ENCODE results near the gene NKAIN4.
A peak's percentile ranks its signal among the peaks of the same experiment; 100 is the strongest.

The NKAIN4 gene

DNA sequence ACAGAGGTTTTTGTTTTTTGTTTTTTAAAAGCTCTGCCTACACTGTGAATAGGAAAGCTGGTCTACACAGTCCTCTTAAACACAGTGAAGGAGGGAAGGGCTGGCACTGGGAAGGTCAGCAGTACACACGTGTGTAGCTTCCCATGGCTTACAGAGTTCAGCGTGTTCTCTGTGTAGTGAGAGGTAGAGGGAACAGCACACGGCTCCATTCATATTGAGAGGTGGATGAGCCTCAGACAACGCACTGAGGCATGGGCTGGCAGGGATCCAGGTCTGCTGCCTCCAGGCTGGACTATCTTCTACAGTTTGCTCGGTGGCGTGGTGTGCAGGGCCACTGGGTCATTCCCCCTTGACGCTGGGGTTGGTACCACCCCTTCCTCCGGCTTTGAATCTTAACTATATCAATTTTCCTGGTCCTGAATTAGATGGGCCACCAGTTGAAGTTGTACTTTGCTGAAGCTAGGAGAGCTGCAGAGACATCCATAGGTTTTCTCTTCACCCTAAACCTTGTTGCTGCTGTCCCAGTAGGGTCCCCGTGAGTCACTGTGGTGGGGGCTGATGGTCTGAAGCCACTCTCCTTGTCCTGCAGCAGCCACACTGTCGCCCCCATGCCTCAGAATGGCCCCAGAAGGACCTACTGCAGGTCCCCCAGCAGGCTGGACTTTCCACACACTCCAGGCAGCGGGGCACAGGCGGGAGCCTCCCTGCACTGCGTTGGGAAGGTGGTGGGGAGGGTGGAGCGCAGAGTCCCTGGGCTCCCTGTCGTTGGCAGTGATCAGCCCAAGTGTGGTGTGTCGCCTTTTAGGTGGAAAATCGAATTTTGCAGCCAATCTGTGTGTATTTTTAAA lies 20.3 kb upstream of the NKAIN4 start:
- H3K9me3 Mint-ChIP-seq = no peaks in the 10 kb centered on the region
- H3K4me3 Mint-ChIP-seq = peak overlapping the region; percentile 70
- H3K27ac Mint-ChIP-seq = peak overlapping the region; percentile 54

DNA sequence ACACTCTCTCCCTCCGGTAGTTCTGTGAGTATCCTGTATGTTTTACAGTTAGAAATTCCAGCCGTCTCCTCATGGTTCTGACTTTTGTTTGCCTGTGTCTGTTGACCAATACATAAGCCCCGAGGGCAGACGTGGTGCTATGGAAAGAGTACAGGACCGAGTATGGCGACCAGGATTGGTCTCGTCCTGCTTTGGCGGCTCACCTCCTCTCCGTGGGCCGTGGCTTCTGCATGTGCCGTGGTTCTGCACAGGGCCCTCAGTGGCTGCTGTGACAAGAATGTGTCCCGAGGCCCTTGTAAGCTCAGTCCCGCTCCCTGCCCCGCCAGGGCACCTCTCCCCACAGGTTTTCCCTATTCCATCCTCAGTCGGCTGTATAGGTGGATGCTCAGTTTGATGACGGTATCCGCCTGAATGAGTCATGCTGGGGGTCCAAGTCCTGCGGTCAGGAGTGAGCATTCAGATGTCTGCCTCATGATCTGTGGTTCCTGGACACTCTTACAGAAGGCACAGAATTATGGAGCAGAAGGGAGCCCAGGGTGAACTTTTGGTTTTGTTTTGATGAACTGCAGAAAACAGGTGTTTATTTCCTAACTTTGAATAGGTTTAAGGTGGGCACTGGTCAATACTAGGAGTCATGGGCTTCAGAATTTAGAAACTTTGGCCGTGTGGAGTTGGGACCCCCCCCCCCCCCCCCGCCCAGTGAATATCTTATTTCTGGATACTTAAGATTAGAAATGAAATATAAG lies 19.5 kb upstream of the NKAIN4 start:
- Mint-ChIP-seq H3K27ac (peak overlapping the region; percentile 94), H3K9me3 (no peaks in the 10 kb centered on the region), H3K27me3 (ENCODE audit: low read depth, poor library complexity) (no peaks in the 10 kb centered on the region), H3K4me3 (peak overlapping the region; percentile 91), H3K4me1 (peaks cover 49% of the 10 kb centered on the region), H3K36me3 (ENCODE audit: low read depth) (peaks cover 14% of the 10 kb centered on the region)
- TF ChIP-seq, protein P1, sequence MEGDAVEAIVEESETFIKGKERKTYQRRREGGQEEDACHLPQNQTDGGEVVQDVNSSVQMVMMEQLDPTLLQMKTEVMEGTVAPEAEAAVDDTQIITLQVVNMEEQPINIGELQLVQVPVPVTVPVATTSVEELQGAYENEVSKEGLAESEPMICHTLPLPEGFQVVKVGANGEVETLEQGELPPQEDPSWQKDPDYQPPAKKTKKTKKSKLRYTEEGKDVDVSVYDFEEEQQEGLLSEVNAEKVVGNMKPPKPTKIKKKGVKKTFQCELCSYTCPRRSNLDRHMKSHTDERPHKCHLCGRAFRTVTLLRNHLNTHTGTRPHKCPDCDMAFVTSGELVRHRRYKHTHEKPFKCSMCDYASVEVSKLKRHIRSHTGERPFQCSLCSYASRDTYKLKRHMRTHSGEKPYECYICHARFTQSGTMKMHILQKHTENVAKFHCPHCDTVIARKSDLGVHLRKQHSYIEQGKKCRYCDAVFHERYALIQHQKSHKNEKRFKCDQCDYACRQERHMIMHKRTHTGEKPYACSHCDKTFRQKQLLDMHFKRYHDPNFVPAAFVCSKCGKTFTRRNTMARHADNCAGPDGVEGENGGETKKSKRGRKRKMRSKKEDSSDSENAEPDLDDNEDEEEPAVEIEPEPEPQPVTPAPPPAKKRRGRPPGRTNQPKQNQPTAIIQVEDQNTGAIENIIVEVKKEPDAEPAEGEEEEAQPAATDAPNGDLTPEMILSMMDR (IDR thresholded peaks at IDR 0.05) = no peak
- DNase-seq = no peak

More for the DNA sequence above, 20.3 kb upstream of the NKAIN4 start:
- H3K4me1 Mint-ChIP-seq = peaks cover 43% of the 10 kb centered on the region
- peaks cover 16% of the 10 kb centered on the region for H3K36me3 Mint-ChIP-seq (ENCODE audit: low read depth)
- no peak for DNase-seq
- TF ChIP-seq, protein P1 (IDR thresholded peaks at IDR 0.05) = no peak
- H3K27me3 Mint-ChIP-seq (ENCODE audit: low read depth, poor library complexity) = no peaks in the 10 kb centered on the region

DNA sequence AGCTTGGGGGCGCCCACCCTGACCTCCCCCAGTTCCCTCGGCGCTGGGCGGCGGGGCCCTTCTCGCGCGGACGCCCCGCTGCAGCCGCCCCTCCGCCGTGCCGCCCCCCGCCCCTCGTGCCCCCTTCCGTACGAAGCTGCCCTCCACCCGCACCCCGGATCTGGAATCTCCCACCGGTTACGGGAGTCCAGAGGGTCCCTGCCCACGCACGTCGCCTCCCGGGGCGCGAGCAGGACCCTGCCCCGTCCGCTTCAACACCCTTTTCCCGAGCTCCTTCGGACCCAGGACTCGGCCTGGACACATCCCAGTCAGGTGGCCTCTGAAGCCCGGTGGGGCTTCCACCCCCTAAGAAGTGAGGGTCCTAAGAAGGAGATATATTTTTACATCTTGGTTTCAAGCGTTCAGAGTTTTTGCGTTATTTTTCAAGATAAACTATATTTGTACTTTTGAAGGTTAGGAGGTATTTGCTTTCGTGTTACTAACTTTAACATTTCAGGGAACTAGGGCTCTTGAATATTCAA lies 18.9 kb upstream of the NKAIN4 start:
- DNase-seq = no peak
- peak overlapping the region; percentile 94 for H3K27ac Mint-ChIP-seq
- H3K4me3 Mint-ChIP-seq = peak overlapping the region; percentile 91
- no peaks in the 10 kb centered on the region for H3K9me3 Mint-ChIP-seq
- H3K27me3 Mint-ChIP-seq (ENCODE audit: low read depth, poor library complexity) = no peaks in the 10 kb centered on the region
- TF ChIP-seq, protein P1 (IDR thresholded peaks at IDR 0.05) = no peak
- H3K4me1 Mint-ChIP-seq = peaks cover 56% of the 10 kb centered on the region
- peaks cover 10% of the 10 kb centered on the region for H3K36me3 Mint-ChIP-seq (ENCODE audit: low read depth)

DNA sequence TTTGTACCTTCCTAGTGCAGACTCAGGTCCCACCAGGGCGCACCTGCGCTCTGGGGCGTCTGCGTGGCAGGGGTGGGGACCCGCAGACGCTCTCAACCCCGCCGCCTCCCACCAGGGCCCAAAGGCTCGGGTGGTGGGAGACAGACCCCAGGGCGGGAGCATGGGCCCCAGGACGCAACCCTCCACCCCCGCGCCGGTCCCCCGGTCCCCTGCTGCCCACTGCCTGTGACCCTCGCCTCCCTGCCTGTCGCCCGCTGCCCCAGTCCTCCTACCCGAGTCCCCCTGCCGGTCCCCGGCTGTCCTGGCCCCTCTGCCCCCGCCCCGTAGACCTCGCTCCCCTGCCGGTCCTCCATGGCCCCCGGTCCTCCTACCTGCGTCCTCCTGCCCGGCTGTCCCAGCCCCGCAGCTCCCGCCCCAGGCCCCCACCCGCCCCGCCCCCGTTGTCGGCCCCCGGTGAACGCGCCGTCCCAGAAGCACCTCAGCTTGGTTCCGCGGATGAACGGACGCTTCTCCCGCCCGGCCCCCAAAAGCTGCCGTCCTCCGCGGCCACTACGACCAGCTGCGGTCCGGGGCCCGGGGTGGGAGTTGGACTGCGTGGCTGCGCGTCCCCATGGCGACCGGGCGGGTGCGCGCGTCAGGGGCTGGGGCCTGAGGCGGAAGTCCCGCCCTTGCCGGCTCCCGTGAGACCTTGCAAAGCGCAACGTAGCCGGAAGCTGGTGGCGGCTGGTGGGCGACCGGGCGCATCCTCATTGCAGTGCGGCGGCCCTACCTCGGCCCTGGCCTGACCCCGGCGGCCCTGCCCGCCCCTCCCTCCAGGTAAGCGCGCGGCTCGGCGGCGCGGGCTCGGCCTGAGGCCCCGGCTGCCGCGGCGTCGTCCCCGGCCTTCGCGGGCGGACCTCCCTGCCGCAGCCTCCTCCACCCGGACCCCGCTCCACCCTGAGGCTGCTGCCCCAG lies 18.1 kb upstream of the NKAIN4 start, which contains the start of gene ARFGAP1:
Gene ARFGAP1, plus strand, starts transcription at position 709 of the 954 bp plus-strand sequence. CDS start 2,768 bp downstream, outside the sequence.
- Mint-ChIP-seq H3K4me1 (peaks cover 63% of the 10 kb centered on the region), H3K4me3 (peak within 1 kb of the TSS; percentile 91), H3K27me3 (ENCODE audit: low read depth, poor library complexity) (no peaks in the 10 kb centered on the region), H3K27ac (peak within 1 kb of the TSS; percentile 94), H3K36me3 (ENCODE audit: low read depth) (peaks cover 10% of the 10 kb centered on the region), H3K9me3 (no peaks in the 10 kb centered on the region)
- DNase-seq = peak; percentile 97
- TF ChIP-seq, protein P1 (IDR thresholded peaks at IDR 0.05) = no peak

DNA sequence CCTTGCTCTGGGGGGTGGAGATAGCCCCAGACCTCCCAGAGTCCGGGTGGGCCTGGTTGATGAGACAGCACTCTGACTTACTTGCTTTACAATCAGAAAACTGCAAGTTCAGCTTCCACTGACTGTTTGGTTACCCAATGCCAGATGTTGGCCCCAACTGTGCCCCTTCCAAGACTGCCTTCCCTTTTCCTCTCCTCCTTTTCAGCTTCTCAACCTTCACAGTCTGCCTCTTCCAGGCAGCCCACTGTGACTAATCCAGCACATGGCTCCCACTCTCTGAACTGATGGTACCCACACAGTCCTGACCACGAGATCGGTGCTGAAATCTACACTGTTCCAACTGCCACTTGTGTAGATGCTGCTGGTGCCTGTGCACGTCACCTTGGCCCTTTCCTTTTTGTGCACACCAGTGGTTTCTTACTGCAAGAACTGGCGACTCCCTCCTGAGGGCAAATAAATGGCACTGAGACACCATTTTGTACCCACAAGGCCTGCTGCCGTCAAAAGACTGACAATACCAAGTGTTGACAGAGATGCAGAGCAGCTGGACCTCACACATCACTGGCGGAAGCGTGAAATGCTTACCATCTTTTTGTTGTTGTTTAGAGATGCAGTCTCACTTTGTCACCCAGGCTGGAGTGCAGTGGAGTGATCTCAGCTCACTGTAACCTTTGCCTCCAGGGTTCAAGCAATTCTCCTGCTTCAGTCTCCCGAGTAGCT lies 16.5 kb upstream of the NKAIN4 start:
- H3K9me3 Mint-ChIP-seq = no peaks in the 10 kb centered on the region
- peak overlapping the region; percentile 91 for H3K4me3 Mint-ChIP-seq
- TF ChIP-seq, protein P1 (IDR thresholded peaks at IDR 0.05) = no peak
- no peak overlapping the region for H3K27ac Mint-ChIP-seq
- H3K4me1 Mint-ChIP-seq = peaks cover 77% of the 10 kb centered on the region
- no peak for DNase-seq
- H3K27me3 Mint-ChIP-seq (ENCODE audit: low read depth, poor library complexity) = no peaks in the 10 kb centered on the region
- H3K36me3 Mint-ChIP-seq (ENCODE audit: low read depth) = peaks cover 10% of the 10 kb centered on the region

Data from nephron progenitor cell (in vitro differentiated cells).